Trophoblast cell (in vitro differentiated cells and primary cell): ENCODE results near the gene IQCH.

Experiments
- DNase-seq, 2 donors: peaks; one replicate each; pipeline ENCODE4 v3.0.0-alpha.2; 2016
- H2AFZ ChIP-seq: 2 replicates; pipeline ENCODE4 v1.6.1; 2013; ENCODE audit warnings: low read length, moderate library complexity, mild to moderate bottlenecking; ENCODE audit not compliant: insufficient read depth, poor library complexity
- H2AK5ac ChIP-seq: 2 replicates; pipeline ENCODE4 v1.6.1; 2013; ENCODE audit warnings: mild to moderate bottlenecking, low read length
- H2BK120ac ChIP-seq: 2 replicates; pipeline ENCODE4 v1.6.1; 2013; ENCODE audit warnings: low read length, mild to moderate bottlenecking, moderate library complexity; ENCODE audit not compliant: insufficient read depth, poor library complexity
- H2BK12ac ChIP-seq: 2 replicates; pipeline ENCODE4 v1.6.1; 2013; ENCODE audit warnings: mild to moderate bottlenecking, low read length, moderate library complexity
- H2BK5ac ChIP-seq: 2 replicates; pipeline ENCODE4 v1.6.1; 2013; ENCODE audit warnings: low read length, low read depth, moderate library complexity, mild to moderate bottlenecking; ENCODE audit not compliant: poor library complexity
- H3K14ac ChIP-seq: 2 replicates; pipeline ENCODE4 v1.6.1; 2013; ENCODE audit warnings: mild to moderate bottlenecking, low read length
- H3K18ac ChIP-seq: 2 replicates; pipeline ENCODE4 v1.6.1; 2013; ENCODE audit warnings: mild to moderate bottlenecking, low read length
- H3K23ac ChIP-seq: 2 replicates; pipeline ENCODE4 v1.6.1; 2013; ENCODE audit warnings: low read length
- H3K27ac ChIP-seq: 2 replicates; pipeline ENCODE4 v1.5.1; 2013; ENCODE audit warnings: low read depth, mild to moderate bottlenecking, inconsistent platforms, low read length, moderate library complexity
- H3K27me3 ChIP-seq: 2 replicates; pipeline ENCODE4 v1.6.1; 2013; ENCODE audit warnings: inconsistent platforms, mild to moderate bottlenecking, low read length, moderate library complexity; ENCODE audit not compliant: insufficient read depth
- H3K36me3 ChIP-seq, 2 experiments: 1 replicate in 1 of 2; 2 replicates in 1 of 2; pipeline ENCODE4 v1.6.1; 2013; ENCODE audit warnings: low read length in 2 of 2, mild to moderate bottlenecking in 2 of 2, moderate library complexity in 1 of 2; ENCODE audit not compliant: insufficient read depth in 2 of 2, control insufficient read depth in 1 of 2
- H3K4ac ChIP-seq: 2 replicates; pipeline ENCODE4 v1.6.1; 2013; ENCODE audit warnings: low read depth, mild to moderate bottlenecking, low read length, moderate library complexity
- H3K4me1 ChIP-seq, 2 experiments: 1 replicate in 1 of 2; 2 replicates in 1 of 2; pipeline ENCODE4 v1.6.1; 2013; ENCODE audit warnings: low read length in 2 of 2, mild to moderate bottlenecking in 2 of 2, moderate library complexity in 1 of 2; ENCODE audit not compliant: insufficient read depth in 2 of 2, control insufficient read depth in 1 of 2
- H3K4me2 ChIP-seq: 2 replicates; pipeline ENCODE4 v1.6.1; 2013; ENCODE audit warnings: inconsistent platforms, mild to moderate bottlenecking, low read length, moderate library complexity
- H3K4me3 ChIP-seq: 2 replicates; pipeline ENCODE4 v1.5.1; 2013; ENCODE audit warnings: mild to moderate bottlenecking, low read depth, low read length, inconsistent platforms
- H3K79me1 ChIP-seq: one replicate; pipeline ENCODE4 v1.6.1; 2013; ENCODE audit warnings: low read length
- H3K79me2 ChIP-seq: 2 replicates; pipeline ENCODE4 v1.6.1; 2013; ENCODE audit warnings: low read length, mild to moderate bottlenecking; ENCODE audit not compliant: control insufficient read depth, insufficient read depth, poor library complexity
- H3K9ac ChIP-seq: 2 replicates; pipeline ENCODE4 v1.6.1; 2013; ENCODE audit warnings: mild to moderate bottlenecking, low read length
- H3K9me3 ChIP-seq: 2 replicates; pipeline ENCODE4 v1.6.1; 2013; ENCODE audit warnings: low read depth, mild to moderate bottlenecking, control low read depth, inconsistent platforms, low read length; ENCODE audit not compliant: insufficient read depth
- H4K12ac ChIP-seq: 2 replicates; pipeline ENCODE4 v1.6.1; 2013; ENCODE audit warnings: low read depth, mild to moderate bottlenecking, low read length, moderate library complexity
- H4K8ac ChIP-seq: 2 replicates; pipeline ENCODE4 v1.6.1; 2013; ENCODE audit warnings: low read depth, mild to moderate bottlenecking, low read length, moderate library complexity
- H4K91ac ChIP-seq: one replicate; pipeline ENCODE4 v1.6.1; 2013; ENCODE audit warnings: low read depth, mild to moderate bottlenecking, low read length, moderate library complexity
- WGBS: extraction: QIAGEN DNeasy Blood & Tissue Kit; methylation state at CpG from one replicate; pipeline ENCODE4 v1.1.7; 2013; ENCODE audit warnings: missing lambda C conversion rate; ENCODE audit not compliant: insufficient read length, insufficient coverage; ENCODE audit errors: extremely low coverage; 5-methylcytosine and 5-hydroxymethylcytosine counted together

IQCH gene

GRCh38 chr15:67456677-67457529, 202.3 kb downstream of the IQCH start:
- Histone ChIP-seq H4K12ac (no peak overlapping the region), H3K4me1 (no peaks in the 10 kb centered on the region), H3K4me3 (no peak overlapping the region), H3K4ac (no peak overlapping the region), H3K79me2 (no peaks in the 10 kb centered on the region), H4K91ac (no peak overlapping the region), H3K14ac (no peak overlapping the region), H3K27ac (no peak overlapping the region), H3K9me3 (peaks cover 6% of the 10 kb centered on the region), H3K4me2 (no peak overlapping the region), H3K79me1 (no peaks in the 10 kb centered on the region), H2BK120ac (no peak overlapping the region), H2AFZ (no peak overlapping the region), H2BK5ac (no peak overlapping the region), H2AK5ac (no peak overlapping the region), H4K8ac (no peak overlapping the region), H3K36me3 (peaks cover 0 to 2% of the 10 kb centered on the region in 2 experiments), H2BK12ac (no peak overlapping the region), H3K9ac (no peak overlapping the region), H3K23ac (no peak overlapping the region), H3K18ac (no peak overlapping the region), H3K27me3 (no peaks in the 10 kb centered on the region)
- DNase-seq, result peak; percentile 58 to 90
- no CpG with 5 or more reads among the region's 8 CpGs for WGBS

- Histone ChIP-seq H3K27me3 (no peaks in the 10 kb centered on the region), H3K9me3 (peaks cover 4% of the 10 kb centered on the region), H2BK12ac (no peak overlapping the region), H4K8ac (no peak overlapping the region), H2BK5ac (no peak overlapping the region), H3K36me3 (peaks cover 0 to 2% of the 10 kb centered on the region in 2 experiments), H3K79me2 (no peaks in the 10 kb centered on the region), H3K9ac (no peak overlapping the region), H3K18ac (no peak overlapping the region), H3K4me3 (no peak overlapping the region), H2AK5ac (no peak overlapping the region), H4K12ac (no peak overlapping the region), H3K79me1 (no peaks in the 10 kb centered on the region), H3K4me1 (no peaks in the 10 kb centered on the region), H3K4me2 (no peak overlapping the region), H3K4ac (no peak overlapping the region), H3K23ac (no peak overlapping the region), H3K27ac (no peak overlapping the region), H4K91ac (no peak overlapping the region), H3K14ac (no peak overlapping the region), H2BK120ac (no peak overlapping the region), H2AFZ (no peak overlapping the region)
- no CpG with 5 or more reads among the region's 5 CpGs for WGBS
- no peak for DNase-seq
Measured at GRCh38 chr15:67458331-67459029, 203.9 kb downstream of the IQCH start.

- Histone ChIP-seq H4K91ac (no peak overlapping the region), H3K4me1 (peaks cover 0 to 6% of the 10 kb centered on the region in 2 experiments), H3K23ac (no peak overlapping the region), H3K14ac (no peak overlapping the region), H3K4me2 (no peak overlapping the region), H4K8ac (no peak overlapping the region), H2AK5ac (no peak overlapping the region), H3K18ac (no peak overlapping the region), H3K27ac (no peak overlapping the region), H2BK12ac (no peak overlapping the region), H3K4me3 (no peak overlapping the region), H3K4ac (no peak overlapping the region), H3K79me2 (no peaks in the 10 kb centered on the region), H3K79me1 (no peaks in the 10 kb centered on the region), H2BK5ac (no peak overlapping the region), H3K9me3 (no peaks in the 10 kb centered on the region), H3K9ac (no peak overlapping the region), H4K12ac (no peak overlapping the region), H3K36me3 (no peaks in the 10 kb centered on the region), H3K27me3 (no peaks in the 10 kb centered on the region), H2BK120ac (no peak overlapping the region), H2AFZ (no peak overlapping the region)
- DNase-seq, result no peak
- no CpG with 5 or more reads among the region's 2 CpGs for WGBS
Measured at GRCh38 chr15:67460521-67460920, 205.9 kb downstream of the IQCH start.

GRCh38 chr15:67461735-67462134, 207.1 kb downstream of the IQCH start:
- Histone ChIP-seq H3K9ac (no peak overlapping the region), H3K9me3 (no peaks in the 10 kb centered on the region)
- no CpG with 5 or more reads among the region's 6 CpGs for WGBS

More at GRCh38 chr15:67461735-67462134, 207.1 kb downstream of the IQCH start:
- H3K36me3 ChIP-seq, result no peaks in the 10 kb centered on the region
- H2BK12ac ChIP-seq, result no peak overlapping the region
- no peak overlapping the region for H3K4me3 ChIP-seq
- no peak overlapping the region for H3K14ac ChIP-seq
- H3K4ac ChIP-seq, result no peak overlapping the region
- no peak overlapping the region for H2BK120ac ChIP-seq
- no peak overlapping the region for H3K23ac ChIP-seq
- no peak for DNase-seq
- H3K79me1 ChIP-seq, result no peaks in the 10 kb centered on the region
- H3K27ac ChIP-seq, result no peak overlapping the region
- H2BK5ac ChIP-seq, result no peak overlapping the region
- peaks cover 0 to 6% of the 10 kb centered on the region in 2 experiments for H3K4me1 ChIP-seq
- H3K27me3 ChIP-seq, result no peaks in the 10 kb centered on the region
- no peak overlapping the region for H3K4me2 ChIP-seq
- no peak overlapping the region for H3K18ac ChIP-seq
- H2AK5ac ChIP-seq, result no peak overlapping the region
- no peak overlapping the region for H4K8ac ChIP-seq
- no peaks in the 10 kb centered on the region for H3K79me2 ChIP-seq
- H4K91ac ChIP-seq, result no peak overlapping the region
- no peak overlapping the region for H4K12ac ChIP-seq
- no peak overlapping the region for H2AFZ ChIP-seq
